NOMO-1 treated with dmso at 0.1 percent for 144 hours (cell line): Measurements from ENCODE around the gene ATG16L2.
"Not testable (repeated sequence)": the region's sequence is repeated elsewhere in the genome, so short reads cannot be mapped to it uniquely, and the experiment has no call there.

Source experiments
- DNase-seq: peaks from one replicate; lab custom pipeline; 2025; ENCODE audit not compliant: unreplicated experiment; lab: John Stamatoyannopoulos, UW

ATG16L2 gene

DNA sequence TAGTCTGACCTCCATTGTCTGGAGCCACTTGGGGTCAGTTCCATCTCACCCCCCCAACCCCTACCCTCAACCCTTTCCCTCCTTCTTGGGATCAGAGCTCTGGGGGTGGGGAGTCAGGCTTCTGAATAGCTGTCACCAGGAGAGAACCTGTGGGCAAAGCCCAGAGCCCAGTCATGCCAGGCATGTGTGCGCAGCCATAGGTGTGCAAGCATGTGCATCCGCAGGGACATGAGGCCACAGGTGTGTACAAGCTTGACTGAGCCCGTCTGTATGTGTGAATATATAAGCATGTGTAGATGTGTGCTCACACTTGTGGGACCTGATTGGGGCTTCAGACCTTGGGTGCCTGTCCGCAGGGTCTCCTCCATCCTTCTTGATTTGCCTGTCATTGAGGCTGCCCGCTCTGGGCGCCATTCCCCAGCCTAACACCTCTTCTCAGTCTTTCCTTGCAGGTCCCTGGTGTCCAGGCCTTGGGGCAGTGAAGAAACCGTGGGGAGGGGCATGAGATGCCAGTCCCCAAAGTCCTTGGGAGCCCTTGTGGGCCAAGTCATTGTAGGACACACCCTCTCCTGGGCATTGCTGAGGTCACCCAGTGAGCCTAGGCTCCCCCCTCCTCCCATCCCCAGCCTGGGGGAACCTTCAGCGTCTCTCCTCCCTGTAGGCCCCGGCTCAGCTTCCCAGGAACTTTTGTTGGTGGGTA lies 9.0 kb downstream of the ATG16L2 start:
- DNase-seq: no peak

DNA sequence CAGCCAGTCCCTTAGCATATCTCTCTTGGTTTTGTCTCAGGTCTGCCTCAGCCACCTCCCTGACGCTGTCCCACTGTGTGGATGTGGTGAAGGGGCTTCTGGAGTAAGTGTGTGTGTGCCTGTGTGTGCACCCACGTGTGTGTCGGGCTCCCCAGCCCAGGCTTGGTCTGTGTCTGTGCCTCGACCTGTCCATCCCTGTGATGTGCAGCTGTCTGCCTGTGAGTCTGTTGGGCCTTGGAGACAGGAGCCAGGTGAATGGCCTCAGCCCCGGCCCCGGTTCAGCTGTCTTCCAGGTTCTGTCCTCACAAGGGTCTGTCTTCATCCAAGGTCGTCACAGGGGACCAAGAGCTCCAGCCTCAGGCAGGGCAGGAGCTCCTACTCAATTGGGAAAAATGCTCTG lies 9.8 kb downstream of the ATG16L2 start:
- DNase-seq: no peak

DNA sequence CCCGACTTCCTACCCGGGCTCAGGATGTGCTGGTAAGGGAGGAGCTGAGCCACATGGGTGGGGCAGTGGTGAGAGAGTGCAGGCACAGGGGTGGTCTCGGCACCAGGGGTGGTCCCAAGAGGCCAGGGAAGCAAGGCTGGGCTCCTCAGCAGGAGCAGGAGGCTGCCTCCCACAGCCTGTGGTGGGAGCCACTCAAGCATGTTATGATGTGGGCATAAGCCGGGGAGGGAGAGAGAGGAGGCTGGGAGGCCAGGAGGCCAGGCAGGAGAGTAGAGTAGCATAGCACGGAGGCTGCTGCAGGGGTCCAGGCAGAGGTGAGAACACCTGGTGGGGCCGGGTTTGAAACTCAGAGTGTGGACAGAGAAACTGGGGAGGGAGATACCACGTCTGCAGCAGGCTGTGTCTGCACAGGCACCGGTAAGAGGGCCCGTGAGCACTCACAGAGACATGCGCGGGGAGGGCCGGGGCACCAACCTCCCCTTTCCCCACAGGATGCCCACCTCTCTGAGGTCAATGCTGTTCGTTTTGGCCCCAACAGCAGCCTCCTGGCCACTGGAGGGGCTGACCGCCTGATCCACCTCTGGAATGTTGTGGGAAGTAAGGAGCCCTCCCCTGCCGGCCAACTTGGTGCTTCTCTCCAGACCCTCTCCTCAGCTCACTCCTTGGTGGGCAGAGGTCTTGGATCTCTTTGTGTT lies 10.7 kb downstream of the ATG16L2 start:
- DNase-seq: no peak

DNA sequence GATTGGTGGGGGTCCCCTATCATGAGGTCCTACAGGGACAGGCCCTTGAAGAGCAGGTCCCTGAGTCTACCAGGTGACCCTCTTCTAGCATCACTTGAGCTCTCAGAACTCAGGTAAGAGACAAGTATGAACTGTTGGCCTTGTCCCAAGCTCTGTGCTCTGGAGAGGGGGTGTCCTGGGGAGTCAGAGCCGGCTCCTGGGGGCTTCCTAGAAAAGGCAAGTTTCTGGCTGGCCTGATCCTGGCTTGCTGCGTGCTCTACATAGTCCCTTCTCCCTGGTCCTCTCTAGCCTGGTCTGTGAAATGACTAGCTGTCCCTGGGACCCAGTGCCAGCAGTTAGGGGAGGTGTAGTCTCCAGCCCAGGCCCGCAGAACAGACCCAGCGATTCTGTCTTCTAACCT lies 11.4 kb downstream of the ATG16L2 start:
- no peak for DNase-seq

DNA sequence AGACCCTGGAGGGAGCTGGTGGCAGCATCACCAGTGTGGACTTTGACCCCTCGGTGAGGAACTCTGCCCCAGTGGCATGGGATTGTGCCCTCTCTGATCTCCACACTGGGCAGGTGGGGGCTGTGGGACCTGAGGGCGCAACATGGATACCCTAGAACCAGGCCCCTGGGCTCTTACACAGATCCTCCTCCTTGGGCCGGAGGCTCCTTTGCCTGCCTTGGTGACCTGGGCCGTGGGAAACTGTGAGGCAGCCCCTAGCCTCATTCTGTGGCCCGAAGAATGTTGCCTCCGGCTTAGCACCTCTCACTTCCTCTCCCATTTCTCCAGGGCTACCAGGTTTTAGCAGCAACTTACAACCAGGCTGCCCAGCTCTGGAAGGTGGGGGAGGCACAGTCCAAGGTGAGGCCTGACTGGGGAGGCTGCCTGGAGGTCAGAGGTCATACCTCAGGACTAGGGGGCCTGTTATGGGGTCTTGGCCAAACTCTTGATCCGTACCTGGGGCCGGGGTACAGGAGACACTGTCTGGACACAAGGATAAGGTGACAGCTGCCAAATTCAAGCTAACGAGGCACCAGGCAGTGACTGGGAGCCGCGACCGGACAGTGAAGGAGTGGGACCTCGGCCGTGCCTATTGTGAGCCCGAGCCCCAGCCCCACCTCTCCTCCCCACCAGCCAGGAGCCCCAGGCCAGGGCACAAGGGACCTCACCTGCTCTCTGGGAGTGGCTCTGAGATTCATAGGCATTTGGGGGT lies 12.2 kb downstream of the ATG16L2 start:
- no peak for DNase-seq

DNA sequence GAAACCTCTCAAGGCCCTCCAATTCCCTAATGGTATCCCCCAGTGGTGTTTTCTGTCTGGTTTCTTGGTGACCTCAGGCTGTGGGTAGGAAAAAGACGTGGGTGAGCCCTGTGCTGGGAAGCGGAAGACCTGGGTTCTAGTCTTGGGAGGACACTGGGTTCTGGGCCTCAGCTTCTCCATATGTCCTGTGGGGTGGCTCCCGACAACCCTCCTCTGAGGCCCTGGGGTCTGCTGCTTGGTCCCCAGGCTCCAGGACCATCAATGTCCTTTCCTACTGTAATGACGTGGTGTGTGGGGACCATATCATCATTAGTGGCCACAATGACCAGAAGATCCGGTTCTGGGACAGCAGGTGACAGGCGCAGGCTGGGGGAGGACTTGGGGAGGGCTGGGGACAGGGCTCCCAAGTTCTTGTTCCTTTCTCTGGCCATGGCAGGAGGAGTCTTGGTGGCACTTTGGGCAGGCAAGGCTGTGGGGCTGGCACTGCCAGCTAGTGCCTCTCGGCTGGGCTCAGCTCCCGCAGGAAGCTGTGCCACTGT lies 12.8 kb downstream of the ATG16L2 start:
- no peak for DNase-seq

DNA sequence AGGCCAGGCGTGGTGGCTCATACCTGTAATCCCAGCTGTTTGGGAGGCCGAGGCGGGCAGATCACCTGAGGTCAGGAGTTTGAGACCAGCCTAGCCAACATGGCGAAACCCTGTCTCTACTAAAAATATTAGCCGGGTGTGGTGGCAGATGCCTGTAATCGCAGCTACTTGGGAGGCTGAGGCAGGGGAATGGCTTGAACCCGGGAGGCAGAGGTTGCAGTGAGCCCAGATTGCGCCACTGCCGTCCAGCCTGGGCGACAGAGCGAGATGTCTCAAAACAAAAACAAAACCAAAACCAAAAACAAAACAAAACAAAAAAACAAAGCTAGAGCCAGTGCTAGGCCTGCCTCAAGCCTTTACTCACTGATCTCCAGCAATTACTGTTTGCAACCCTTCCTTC lies 13.4 kb downstream of the ATG16L2 start:
- not testable (repeated sequence) for DNase-seq

DNA sequence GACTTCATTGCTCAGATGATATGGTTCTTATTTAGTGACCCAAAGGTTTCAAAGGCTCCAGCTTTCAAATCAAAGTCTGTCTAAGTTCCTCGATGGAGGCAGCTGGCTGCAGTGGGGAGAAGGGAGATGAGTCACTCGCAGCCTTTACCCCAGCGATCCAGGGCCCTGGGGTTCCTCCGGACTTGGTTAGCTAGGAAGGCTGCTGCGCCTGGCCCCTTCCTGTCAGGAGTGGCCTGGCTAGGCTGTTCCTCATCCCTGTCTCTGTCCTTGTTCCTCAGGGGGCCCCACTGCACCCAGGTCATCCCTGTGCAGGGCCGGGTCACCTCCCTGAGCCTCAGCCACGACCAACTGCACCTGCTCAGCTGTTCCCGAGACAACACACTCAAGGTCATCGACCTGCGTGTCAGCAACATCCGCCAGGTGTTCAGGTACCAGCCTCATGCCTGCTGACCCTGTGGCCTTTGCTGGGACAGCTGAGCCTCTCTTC lies 13.9 kb downstream of the ATG16L2 start:
- DNase-seq: no peak

DNA sequence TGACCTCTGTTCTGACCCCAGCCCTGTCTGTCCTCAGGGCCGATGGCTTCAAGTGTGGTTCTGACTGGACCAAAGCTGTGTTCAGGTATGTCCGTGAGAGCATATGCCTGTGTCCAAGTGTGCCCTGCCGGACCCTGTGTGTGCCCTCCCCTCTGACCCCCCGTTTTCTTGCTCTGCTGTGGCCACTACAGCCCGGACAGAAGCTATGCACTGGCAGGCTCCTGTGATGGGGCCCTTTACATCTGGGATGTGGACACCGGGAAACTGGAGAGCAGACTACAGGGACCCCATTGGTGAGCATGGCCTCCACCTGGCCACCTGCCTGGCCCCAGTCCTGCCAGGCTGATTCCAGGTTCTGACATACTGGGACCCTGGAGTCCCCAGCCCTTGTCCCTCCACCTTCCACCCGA lies 14.5 kb downstream of the ATG16L2 start:
- DNase-seq: no peak

DNA sequence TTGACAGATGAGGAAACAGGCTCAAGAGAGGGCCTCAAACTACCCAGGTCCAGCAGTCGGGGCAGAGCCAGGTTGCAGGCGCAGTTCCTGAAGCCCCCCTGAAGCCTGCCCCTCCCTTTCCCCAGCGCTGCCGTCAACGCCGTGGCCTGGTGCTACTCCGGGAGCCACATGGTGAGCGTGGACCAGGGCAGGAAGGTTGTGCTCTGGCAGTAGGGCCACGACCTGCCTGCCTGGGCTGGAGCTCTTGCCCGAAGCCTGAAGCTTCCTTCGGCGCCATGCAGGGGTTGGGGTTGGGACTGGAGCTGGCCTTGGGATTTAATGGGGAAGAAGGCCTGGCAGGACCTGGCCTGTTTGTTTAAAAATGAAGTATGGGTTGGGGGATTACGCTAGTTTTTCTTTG lies 15.0 kb downstream of the ATG16L2 start:
- no peak for DNase-seq

DNA sequence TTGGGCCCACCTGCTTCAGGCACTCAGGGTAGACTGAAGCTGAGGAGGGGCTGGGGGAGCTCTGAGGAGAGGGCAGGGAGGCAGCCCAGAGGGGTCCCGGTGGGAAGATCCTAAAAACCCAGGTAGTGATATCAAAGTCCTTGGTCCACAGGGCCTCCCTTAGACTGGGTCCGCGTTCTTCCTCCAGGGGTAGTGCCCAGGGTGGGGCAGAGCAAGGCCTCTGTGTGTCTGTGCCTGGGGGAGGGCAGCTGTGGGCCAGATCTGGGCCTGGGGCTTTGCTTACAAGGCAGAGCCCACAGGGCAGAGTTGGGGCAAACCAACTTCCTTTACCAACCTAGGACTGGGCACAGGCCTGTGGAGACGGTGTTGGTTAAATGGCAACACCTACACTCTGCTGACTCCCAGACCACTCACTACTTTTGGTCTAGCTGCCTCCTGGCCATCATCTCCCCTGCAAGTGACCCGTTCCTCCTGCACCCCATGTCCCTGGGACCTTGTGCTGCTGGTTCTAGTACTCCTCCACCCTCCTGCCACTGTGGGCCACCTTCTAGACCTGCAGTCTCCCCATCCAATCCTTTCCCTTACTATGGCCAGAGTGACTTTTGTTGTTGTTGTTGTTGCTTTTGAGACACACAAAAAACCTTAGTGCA lies 15.8 kb downstream of the ATG16L2 start:
- no peak for DNase-seq

DNA sequence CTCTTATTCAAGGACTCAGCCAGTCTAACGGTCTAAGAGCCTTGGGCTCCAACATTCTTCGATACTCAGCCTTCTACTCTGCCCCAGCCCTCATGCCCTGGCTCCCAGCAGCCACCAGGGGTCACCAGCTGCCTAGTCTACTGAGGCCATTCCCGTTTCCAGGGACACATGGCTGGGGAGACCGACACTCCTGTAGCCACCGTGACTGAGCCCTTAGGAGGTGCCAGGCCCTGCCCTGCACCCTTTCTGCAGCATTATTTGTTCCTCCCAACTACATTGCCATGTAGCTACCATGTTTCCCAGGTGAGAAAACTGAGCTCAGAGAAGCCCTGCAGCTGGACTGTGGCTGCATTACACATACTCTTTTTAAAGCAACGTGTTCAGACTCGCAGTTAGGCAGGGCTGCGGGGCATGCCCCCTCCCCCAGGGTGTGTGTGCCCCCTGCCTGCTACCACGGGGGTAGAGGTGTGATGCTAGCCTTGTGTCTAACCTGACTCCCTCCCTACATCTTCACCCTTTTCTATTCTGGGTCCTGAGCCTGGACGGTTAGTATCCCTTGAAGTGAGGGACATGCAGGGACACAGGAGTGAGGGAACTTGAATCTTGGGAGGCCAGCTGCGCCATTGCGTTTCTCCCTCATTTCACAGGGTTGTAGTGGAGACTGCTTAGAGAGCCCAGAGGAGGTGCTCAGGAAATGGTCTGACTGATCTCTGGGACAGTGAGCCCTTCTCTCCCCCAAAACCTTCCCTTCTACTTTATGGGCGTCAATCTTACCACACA lies 17.5 kb downstream of the ATG16L2 start:
- no peak for DNase-seq

DNA sequence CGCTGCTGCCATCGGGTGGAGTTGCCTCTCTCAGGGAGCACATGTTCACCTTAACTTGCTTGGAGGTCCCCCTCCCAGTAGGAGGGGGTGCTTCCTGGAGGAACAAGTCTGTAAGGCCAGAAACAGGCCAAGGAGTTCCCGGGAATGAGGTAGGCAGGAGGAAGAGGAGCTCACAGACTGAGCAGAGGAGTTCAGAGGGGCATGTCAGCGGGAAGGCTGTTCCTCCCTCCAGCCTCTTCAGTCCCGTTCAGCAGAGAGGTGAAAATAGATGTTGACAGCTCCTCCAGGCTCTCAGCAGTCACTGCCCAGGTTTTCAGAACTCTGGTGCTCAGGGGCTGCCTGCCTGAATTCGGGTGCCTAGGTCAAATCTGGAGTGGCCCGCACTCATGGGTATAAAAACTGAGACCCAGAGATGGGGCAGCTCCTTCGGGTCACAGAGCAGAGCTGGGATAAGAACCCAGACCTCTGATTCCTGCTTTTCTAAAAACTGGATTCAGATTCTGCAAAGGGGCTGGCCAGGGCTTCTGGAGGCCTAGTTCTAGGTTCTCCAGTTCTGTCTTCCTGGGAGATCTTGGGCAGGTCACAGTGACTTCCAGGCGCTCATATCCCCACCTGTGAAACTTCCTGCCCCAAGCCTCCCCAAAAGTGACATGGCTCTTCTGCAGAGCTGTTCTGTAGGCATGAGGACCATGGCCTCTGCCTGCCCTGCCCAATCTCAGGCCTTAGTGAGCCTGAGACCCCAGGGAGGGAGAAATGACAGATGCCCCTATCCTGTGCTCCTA lies 18.3 kb downstream of the ATG16L2 start:
- no peak for DNase-seq

DNA sequence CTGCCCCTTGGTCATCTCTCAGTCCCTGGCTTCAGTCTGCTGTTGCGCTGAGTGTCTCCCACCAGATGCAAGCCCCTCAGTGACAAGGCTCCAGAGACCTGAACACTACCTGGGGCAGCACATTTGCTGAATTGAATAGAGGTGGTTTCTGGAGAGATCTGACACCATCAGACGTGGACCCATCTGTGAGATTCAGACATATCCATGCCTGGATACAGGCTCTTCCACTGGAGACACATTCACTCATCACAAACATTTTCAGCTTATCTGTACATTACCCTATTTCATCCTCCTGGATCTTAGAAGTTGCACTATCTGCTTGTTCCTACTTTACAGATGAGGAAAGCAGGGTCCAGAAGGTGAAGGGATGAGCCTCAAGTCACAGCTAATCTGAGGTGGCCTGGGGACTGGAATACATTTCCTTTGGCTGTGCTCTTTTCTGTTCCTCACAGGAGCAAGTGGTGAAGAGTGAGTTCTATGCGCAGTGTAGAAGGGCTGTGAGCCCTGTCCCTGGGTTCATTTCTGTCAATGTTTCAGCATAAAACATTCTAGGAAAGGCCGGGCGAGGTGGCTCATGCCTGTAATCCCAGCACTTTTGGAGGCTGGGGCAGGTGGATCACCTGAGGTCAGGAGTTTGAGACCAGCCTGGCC lies 19.0 kb downstream of the ATG16L2 start:
- no peak for DNase-seq

DNA sequence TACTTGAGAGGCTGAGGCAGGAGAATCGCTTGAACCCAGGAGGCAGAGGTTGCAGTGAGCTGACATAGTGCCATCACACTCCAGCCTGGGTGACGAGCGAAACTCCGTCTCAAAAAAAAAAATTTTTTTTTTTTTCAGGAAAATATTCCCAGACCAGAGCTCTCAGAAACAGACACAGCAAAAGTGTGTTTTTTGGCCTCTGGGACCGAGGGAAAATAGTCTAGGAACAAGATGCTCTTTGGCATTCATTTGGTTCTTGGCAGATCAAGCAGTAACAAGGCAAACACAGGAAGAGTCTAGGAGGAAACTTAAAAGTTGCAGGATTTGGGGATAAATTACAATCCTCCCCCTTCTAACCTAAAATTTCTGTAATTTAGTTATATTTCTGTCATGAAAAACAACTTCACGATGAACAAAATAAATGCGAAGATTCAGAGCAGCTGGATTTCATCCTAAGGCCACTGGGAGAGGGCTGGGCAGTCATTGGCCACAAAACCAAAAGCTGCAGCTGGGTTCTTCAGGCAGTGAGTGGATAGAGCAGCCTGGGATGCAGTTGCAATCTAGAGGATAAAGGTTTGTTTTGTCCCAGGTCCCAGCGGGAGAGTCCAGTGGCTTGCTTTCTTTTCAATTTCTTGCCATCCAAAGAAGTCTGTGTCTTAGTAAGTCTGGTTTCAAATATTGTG lies 19.7 kb downstream of the ATG16L2 start:
- DNase-seq: no peak

DNA sequence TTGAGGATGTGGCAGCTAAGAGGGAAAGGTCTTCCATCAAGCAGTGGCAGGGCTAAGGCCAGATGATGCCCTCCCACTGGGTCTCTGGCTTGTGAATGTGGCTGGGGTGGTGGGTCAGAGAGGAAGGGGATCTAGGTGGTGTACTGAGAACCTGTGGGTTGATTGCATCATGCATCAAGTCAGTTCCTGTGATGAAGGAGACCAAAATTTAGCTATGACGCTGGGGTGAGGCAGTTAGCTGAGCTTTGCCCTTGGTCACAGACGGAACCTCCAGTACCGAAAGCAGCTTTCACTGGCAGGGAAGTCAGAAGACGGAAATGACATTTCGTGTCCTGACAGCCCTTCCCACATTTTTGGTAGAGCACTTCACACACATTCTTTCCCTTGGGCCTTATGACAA lies 20.7 kb downstream of the ATG16L2 start:
- DNase-seq: peak; percentile 49

DNA sequence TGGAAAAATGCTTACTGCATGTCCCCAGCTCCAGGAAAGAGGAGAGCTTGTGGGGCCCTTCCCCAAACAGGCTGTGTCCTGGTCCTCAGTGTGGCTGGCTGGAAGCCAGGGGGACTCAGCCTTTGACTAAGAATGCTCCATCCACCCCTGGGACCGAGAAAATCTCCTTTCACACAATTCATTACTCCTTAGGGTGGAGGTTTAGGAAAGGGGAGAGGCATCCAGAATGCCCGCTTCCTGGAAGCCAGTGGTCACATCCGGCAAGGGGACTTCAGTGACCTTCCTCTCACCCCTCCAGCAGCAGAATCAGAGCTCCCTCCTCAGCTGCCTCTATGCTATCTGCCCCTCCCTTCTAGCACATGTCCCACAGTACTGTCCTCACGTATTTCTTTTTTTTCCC lies 21.9 kb downstream of the ATG16L2 start:
- no peak for DNase-seq

DNA sequence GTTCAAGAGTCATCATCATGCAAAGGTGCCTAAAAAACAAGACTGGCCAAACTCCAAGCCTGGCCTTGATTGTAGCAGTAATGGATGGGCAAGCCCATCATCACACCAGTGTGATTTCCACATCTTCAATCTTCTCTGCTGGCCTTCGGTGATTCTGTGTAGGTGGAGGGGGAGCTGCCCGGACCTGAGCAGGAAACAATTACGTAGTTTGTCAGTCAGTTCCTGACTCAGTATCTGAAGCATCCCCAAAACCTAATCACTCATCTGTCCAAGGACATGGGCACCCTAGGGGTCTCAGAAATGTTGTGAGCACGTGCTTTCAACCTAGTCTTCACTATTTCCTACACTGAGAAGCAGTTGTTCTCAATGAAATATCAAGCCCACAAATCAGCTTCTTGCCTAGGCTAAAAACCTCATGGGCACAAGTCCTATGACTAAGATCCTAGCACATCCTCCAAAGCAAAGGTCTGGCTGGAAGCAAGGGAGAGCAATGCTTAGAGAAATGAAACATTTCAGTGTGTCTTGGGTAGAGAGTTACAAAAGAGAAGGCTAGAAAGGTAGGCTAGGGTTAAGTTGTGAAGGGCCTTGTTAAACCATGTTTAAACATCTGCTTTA lies 24.6 kb downstream of the ATG16L2 start:
- DNase-seq: no peak
